Thoracic aorta (tissue), 2 donors: ENCODE results near the gene NUDT8. TPM values are rescaled to one million over a fixed set of nuclear protein-coding genes. Genes with fewer than 3 reads are reported as not detected.
A peak's percentile ranks its signal among the peaks of the same experiment; 100 is the strongest.

Source experiments
- ATAC-seq: fragments of 150-250 bp; one replicate; pipeline ENCODE4 v1.8.0; 2017; ENCODE audit warnings: low read depth; ENCODE audit not compliant: insufficient number of reproducible peaks, low FRiP score
- DNase-seq: peaks from one replicate; pipeline ENCODE4 v3.0.0-alpha.2; 2020; ENCODE audit warnings: low spot score
- H3K27ac ChIP-seq, 2 donors: fragments of 200-600 bp; sonication (generic); 1 replicate in 1 of 2; 2 replicates in 1 of 2; pipeline ENCODE4 v1.5.1; 2016; ENCODE audit warnings: mild to moderate bottlenecking in 2 of 2, moderate library complexity in 2 of 2
- H3K27me3 ChIP-seq: fragments of 200-600 bp; sonication (generic); replicated peaks from 2 replicates; pipeline ENCODE4 v1.6.0; 2016; ENCODE audit warnings: mild to moderate bottlenecking; ENCODE audit not compliant: insufficient read depth
- H3K36me3 ChIP-seq: fragments of 200-600 bp; sonication (generic); one replicate; pipeline ENCODE4 v1.5.1; 2016
- H3K4me1 ChIP-seq, 2 donors: fragments of 200-600 bp; sonication (generic); 1 replicate in 1 of 2; 2 replicates in 1 of 2; pipeline versions ENCODE4 v1.5.1 to v1.6.0; 2016; ENCODE audit warnings: low read depth in 2 of 2, mild to moderate bottlenecking in 1 of 2; ENCODE audit not compliant: control insufficient read depth in 1 of 2
- H3K4me3 ChIP-seq: fragments of 200-600 bp; sonication (generic); 2 replicates; pipeline ENCODE4 v1.5.1; 2016; ENCODE audit warnings: mild to moderate bottlenecking
- H3K9me3 ChIP-seq: fragments of 200-600 bp; sonication (generic); 2 replicates; pipeline ENCODE4 v1.5.1; 2016
- total RNA-seq, 2 donors: library from RNA; depleted of rRNA; stranded (reverse); fragments of >200 nt; gene quantifications; one replicate each; pipeline versions ENCODE4 v1.1.0 to v1.2.3, GENCODE V29; 2016
- TF ChIP-seq, protein P1 (sequence below): fragments of 200-600 bp; sonication (generic); IDR thresholded peaks from one replicate; pipeline ENCODE4 v1.5.1; 2019; ENCODE audit warnings: antibody characterized with exemption

Gene NUDT8
- 1 to 10 TPM; 5.7 to 6.1 TPM for total RNA-seq

DNA sequence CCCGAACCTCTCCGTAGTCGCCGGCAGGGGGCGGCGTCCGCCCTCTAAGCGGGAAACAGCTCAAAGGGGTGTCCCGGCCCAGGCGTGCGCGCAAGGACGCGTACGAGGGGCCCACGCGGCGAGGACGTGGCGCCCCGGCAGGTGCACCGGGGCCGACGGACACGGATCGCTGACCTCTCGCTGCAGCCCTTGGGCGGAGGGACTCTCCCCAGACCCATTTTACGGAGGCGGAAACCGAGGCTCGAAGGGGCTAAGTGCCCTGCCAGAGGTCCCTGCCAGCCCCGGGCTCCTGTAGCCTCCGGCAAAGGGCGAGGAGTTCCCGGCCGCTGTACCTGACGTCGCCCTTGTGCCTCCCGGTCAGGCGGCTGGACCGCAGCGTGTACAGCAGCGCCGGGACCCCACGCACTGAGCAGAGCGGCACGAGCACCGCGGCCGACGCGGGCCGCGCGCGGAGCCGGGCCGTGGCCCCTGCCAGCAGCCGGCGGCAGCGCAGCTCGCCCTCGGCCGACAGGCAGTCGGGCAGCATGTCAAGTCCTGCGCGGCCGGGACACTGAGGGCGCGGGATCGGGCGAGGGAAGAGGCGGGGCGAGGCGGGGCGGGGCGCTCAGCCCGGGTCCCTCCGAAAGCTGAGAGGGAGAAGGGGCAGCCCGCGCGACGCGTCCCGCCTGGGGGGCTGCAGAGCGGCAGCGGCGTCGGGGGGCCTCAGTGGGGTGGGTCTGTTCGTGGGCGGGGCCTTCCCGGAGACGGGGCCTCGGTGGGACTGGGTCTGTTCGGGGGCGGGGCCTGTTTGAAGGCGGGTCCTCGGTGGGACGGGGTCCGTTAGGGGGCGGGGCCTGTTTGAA is at the start of gene NUDT8:
NUDT8 (minus strand) TSS at position 552 of the 842 bp plus-strand sequence; CDS start at position 526, 26 bp downstream.
- Histone ChIP-seq H3K4me3 (peak within 1 kb of the TSS; percentile 86), H3K9me3 (no peaks in the 10 kb centered on the region), H3K27me3 (no peaks in the 10 kb centered on the region), H3K4me1 (peaks cover 5 to 22% of the 10 kb centered on the region in 2 donors), H3K27ac (peak within 1 kb of the TSS; percentile 88 to 91), H3K36me3 (no peaks in the 10 kb centered on the region)
- TF ChIP-seq, protein P1, sequence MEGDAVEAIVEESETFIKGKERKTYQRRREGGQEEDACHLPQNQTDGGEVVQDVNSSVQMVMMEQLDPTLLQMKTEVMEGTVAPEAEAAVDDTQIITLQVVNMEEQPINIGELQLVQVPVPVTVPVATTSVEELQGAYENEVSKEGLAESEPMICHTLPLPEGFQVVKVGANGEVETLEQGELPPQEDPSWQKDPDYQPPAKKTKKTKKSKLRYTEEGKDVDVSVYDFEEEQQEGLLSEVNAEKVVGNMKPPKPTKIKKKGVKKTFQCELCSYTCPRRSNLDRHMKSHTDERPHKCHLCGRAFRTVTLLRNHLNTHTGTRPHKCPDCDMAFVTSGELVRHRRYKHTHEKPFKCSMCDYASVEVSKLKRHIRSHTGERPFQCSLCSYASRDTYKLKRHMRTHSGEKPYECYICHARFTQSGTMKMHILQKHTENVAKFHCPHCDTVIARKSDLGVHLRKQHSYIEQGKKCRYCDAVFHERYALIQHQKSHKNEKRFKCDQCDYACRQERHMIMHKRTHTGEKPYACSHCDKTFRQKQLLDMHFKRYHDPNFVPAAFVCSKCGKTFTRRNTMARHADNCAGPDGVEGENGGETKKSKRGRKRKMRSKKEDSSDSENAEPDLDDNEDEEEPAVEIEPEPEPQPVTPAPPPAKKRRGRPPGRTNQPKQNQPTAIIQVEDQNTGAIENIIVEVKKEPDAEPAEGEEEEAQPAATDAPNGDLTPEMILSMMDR = peak; percentile 93
- peak; percentile 51 for DNase-seq
- peak; percentile 78 for ATAC-seq

GRCh38 chr11:67675058-67675747 is 45.5 kb upstream of the NUDT8 start:
- H3K36me3 ChIP-seq = no peaks in the 10 kb centered on the region
- ATAC-seq = no peak
- no peak overlapping the region for H3K27ac ChIP-seq
- H3K4me1 ChIP-seq = no peaks in the 10 kb centered on the region
- DNase-seq = no peak
- H3K9me3 ChIP-seq = no peaks in the 10 kb centered on the region
- TF ChIP-seq, protein P1 = no peak
- no peaks in the 10 kb centered on the region for H3K27me3 ChIP-seq
- H3K4me3 ChIP-seq = no peak overlapping the region

DNA sequence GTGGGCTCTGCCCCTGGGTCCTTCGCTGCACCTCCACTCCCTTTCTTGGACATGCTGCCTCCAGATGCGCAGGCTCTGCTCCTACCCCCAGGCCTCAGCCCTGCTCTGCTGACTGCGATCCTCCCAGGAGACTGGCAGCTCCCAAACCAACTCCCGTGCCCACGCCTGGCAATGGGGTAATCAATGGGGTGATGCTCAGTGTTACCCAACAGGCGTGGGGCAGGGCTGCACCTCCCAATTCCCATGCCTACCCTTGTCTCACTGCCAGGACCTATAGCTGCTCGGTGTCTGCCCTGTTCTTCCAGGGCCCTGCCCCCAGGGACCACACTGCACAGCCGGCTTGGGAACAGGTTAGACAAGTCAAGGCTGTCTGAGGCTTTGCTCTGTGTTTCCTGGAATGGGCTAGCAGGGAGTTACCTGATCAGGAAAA is 44.7 kb upstream of the NUDT8 start, which contains the start of gene ALDH3B2:
ALDH3B2 (minus strand) TSS at position 182 of the 430 bp plus-strand sequence. CDS start 7,688 bp downstream, outside the sequence.
- Histone ChIP-seq H3K9me3 (no peaks in the 10 kb centered on the region), H3K4me1 (no peaks in the 10 kb centered on the region), H3K27me3 (no peaks in the 10 kb centered on the region), H3K4me3 (no peak within 1 kb of the TSS), H3K27ac (no peak within 1 kb of the TSS), H3K36me3 (no peaks in the 10 kb centered on the region)
- DNase-seq (no peak), ATAC-seq (no peak)
- TF ChIP-seq, protein P1 = no peak

- Histone ChIP-seq H3K27ac (no peak overlapping the region), H3K9me3 (no peaks in the 10 kb centered on the region), H3K4me1 (no peaks in the 10 kb centered on the region), H3K27me3 (no peaks in the 10 kb centered on the region), H3K36me3 (no peaks in the 10 kb centered on the region), H3K4me3 (no peak overlapping the region)
- TF ChIP-seq, protein P1 = no peak
- DNase-seq (no peak), ATAC-seq (no peak)
Observed at GRCh38 chr11:67673902-67674301, 44.2 kb upstream of the NUDT8 start.

GRCh38 chr11:67673358-67673757 is 43.6 kb upstream of the NUDT8 start:
- H3K4me1 ChIP-seq = no peaks in the 10 kb centered on the region
- no peak overlapping the region for H3K4me3 ChIP-seq
- no peaks in the 10 kb centered on the region for H3K27me3 ChIP-seq

More at GRCh38 chr11:67673358-67673757, 43.6 kb upstream of the NUDT8 start:
- Histone ChIP-seq H3K9me3 (no peaks in the 10 kb centered on the region), H3K27ac (no peak overlapping the region), H3K36me3 (no peaks in the 10 kb centered on the region)
- TF ChIP-seq, protein P1 = no peak
- ATAC-seq (no peak), DNase-seq (no peak)
